ENCODE data around the gene STARD7. TPM values are rescaled to one million over a fixed set of nuclear protein-coding genes. Genes with fewer than 3 reads are reported as not detected.

Gene STARD7
- total RNA-seq, 1 donor from 2014 or later = 248 TPM

GRCh38 chr2:96198921-96199320, 9.7 kb downstream of the STARD7 start:
- DNase-seq (ENCODE audit: low read depth) = no peak

GRCh38 chr2:96197546-96198255, 10.9 kb downstream of the STARD7 start:
- no peak for DNase-seq (ENCODE audit: low read depth)

GRCh38 chr2:96195410-96196066, 13.1 kb downstream of the STARD7 start:
- no peak for DNase-seq (ENCODE audit: low read depth)

DNA sequence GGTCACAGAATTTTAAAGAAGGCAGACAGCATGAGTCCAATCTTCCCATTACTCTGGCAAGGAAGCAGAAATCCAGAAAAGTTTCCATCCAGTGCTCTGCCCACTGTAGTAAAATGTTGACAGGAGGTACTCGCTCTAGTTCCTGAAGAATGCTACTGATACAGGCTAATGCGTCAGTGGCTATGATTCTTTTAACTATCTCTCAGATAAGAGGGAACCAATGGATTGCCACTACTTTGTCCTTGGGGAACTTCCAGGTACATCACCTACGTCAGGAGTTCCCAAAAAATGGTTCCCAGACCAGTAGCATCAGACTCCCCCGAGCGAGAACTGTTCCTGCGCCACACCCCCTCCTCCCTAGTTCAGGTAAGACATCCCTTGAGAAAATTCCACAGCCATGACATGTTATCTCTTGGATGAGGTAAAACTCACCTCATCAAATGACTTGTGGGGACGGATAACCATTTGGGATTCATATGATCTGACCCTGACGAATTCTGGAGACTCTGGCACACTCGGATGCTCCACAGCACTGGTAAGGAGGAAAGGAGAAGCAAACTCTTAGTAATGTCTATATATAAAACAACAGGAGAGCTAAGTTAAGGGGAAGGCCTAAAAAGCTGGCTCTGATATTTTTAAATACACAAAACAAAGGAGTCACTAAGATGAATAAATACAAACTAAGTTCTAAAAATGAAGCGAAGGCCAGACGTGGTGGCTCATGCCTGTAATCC, 16.5 kb downstream of the STARD7 start:
- no peak for DNase-seq (ENCODE audit: low read depth)

DNA sequence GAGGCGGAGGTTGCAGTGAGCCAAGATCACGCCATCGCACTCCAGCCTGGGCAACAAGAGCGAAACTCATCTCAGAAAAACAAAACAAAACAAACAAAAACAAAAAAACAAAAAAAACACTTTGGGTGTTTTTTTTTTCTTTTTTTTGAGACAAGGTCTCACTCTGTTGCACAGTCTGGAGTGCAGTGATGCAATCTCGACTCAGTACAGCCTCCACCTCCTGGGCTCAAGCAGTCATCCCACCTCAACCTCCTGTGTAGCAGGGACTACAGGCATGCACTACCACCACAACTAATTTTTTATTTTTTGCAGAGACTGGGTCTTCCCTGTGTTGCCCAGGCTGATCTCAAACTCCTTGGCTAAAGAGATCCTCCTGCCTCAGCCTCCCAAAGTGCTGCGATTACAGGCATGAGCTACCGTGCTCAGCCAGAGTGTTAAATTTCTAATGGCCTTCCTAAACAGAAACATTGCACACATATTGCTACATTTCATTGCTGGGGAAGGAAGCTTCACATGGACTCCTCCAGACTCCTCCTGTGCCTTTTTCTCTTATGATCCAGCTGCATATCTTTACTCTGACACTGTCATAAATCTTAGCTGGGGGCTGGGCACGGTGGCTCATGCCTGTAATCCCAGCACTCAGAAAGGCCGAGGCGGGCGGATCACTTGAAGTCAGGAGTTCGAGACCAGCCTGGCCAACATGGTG, 19.7 kb downstream of the STARD7 start:
- no peak for DNase-seq (ENCODE audit: low read depth)

- no peak for DNase-seq (ENCODE audit: low read depth)
These were observed 22.1 kb downstream of the STARD7 start for GRCh38 chr2:96186562-96186961.

- DNase-seq (ENCODE audit: low read depth) = no peak
These were observed 23.1 kb downstream of the STARD7 start for GRCh38 chr2:96185516-96185915.

DNA sequence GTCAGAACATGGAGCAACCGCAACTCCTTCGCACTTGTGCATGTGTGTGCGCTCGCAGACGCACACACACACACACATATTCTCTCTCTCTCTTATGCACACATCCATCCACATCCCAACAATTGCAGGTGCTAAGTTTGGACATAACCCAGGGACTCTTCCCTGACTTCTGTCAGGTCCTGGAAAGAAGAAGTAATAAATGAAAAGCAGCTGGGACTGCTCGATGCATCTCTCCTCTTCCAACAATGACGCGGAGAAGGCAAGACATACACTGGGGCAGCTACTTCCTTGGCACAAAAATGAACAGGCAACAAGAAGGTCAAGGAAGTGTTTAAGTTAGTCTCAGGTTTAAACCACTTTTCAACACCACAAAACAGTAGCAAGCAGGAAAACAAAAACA, 23.6 kb downstream of the STARD7 start:
- no peak for DNase-seq (ENCODE audit: low read depth)

- no peak for DNase-seq (ENCODE audit: low read depth)
These were observed 24.4 kb downstream of the STARD7 start for GRCh38 chr2:96184188-96184587.

DNA sequence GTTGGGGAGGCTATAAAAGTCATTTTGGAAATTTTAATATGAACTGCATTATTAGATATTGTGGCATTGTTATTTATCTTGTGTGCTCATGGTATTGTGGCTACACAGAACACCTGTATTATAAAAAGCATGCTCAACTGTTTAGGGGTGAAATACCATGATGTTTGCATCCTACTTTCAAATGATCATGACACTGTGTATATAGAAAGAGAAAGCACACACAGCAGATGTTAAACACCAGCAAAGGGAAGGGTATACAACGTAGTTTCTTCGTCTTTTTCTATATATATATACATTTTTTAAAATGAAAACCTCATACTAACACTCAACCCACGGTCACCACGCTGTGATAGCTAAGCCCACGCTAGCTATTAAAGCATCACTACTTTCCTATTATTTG, 27.1 kb downstream of the STARD7 start:
- no peak for DNase-seq (ENCODE audit: low read depth)

DNA sequence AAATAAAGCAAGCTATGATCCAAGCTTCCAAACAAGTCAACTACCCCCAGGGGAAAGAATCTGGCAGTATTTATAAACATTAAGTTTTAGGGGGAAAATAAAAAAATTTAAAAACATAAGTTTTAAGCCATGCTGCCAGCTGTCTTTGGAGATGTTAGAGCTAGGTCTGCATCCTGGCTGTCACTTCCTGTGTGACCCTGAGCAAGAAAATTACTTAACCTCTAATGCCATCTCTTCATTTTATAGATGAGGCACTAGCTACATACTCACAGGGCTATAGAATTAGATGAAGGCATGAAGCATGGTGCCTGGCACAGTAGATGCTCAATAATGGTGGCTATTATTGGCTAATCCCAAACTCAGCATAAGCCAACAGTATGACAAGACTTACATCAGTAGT, 28.1 kb downstream of the STARD7 start:
- no peak for DNase-seq (ENCODE audit: low read depth)

DNA sequence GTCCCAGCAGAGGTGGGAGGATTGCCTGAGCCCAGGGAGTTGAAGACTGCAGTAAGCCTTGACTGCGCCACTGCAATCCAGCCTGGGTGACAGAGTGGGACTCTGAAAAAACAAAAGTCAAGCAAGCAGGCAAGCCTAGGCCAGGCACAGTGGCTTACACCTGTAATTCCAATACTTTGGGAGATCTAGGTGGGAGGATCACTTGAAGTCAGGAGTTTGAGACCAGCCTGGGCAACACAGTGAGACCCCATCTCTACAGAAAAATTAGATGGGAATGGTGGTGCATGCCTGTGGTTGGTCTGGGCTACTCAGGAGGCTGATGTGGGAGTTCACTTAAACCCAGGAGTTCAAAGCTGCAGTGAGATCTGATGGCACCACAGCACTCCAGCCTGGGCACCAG, 28.6 kb downstream of the STARD7 start:
- no peak for DNase-seq (ENCODE audit: low read depth)

GRCh38 chr2:96176661-96177060, 32.0 kb downstream of the STARD7 start:
- no peak for DNase-seq (ENCODE audit: low read depth)

DNA sequence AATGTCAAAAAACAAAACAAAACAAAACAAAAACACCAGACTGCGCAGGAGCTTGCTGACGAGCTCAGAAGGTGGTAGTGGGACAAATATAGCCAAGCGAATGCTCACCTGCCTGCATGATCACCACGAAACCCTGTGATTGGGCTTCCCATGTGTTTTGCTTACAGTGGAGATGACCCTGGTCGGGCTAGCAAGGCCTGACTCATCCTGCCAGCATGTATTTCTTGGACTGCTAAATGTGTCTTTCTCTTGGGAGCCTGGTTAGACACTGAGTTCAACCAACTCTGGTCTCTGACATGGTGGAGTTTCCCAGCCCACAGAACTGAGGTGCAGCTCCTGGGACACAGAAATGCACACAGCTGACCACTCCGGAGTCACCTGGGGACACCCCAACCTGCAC, 32.7 kb downstream of the STARD7 start:
- peak; percentile 81 for DNase-seq (ENCODE audit: low read depth)

- peak; percentile 78 for DNase-seq (ENCODE audit: low read depth)
These were observed 34.1 kb downstream of the STARD7 start for GRCh38 chr2:96174251-96175144.

- no peak for DNase-seq (ENCODE audit: low read depth)
These were observed 36.8 kb downstream of the STARD7 start for GRCh38 chr2:96171831-96172230.

- DNase-seq (ENCODE audit: low read depth) = no peak
These were observed 38.0 kb downstream of the STARD7 start for GRCh38 chr2:96170626-96171025.

GRCh38 chr2:96169868-96170507, 38.6 kb downstream of the STARD7 start:
- DNase-seq (ENCODE audit: low read depth) = no peak

DNA sequence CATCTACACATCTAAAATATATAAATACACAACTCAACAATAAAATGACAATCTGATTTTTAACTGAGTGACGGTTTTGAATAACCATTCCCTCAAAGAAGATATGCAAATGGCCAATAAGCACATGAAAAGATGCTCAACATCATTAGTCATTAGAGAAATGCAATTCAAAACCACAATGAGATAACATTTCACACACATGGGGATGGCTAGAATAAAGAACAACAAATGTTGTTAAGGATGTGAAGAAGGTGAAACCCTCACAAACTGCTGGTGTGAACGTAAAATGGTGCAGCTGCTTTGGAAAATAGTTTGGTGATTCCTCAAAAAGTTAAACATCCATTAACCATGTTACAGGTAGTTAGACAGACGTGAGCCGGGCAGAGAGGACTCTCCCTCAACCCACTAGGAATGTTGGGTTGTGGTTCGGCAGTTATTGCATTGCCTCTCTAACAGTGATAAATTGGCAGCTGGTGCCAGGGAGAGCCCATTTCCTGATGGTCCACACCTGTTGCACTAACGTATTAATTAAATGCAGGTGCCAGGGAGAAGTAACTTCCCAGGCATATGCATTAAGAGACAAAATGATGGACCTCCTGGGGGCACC, 41.1 kb downstream of the STARD7 start:
- DNase-seq (ENCODE audit: low read depth) = peak; percentile 80
